ENCODE results near the gene ZNF787.

The ZNF787 gene

DNA sequence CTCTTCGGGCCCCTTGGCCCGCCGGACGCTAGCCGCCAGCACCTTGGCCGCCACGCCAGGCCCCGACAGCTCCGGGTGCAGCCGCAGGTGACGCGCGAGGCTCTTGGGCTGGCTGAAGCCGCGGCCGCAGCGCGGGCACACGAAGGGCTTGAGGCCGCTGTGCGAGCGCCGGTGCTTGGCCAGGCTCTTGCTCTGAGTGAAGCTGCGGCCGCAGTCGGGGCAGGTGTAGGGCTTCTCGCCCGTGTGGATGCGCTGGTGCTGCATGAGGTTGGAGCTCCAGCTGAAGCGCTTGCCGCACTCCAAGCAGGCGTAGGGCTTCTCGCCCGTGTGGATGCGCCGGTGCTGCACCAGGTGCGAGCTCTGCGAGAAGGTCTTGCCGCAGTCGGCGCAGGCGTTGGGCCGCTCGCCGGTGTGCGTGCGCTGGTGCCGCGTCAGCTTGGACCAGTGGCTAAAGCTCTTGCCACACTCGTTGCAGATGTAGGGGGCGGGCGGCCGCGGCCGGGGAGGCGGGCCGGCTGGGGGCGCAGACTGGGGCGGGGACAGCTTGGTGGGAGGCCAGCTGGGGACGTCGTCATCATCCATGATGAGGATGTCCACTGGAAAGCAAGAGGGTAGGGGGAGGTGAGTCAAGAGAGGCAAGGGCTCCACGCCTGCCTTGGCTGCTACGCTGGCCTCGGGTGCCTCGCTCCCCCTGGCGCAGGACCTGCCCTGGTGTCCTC lies 32.4 kb downstream of the ZNF787 start:
- ATAC-seq, result no peak

GRCh38 chr19:56087647-56088496 lies 33.2 kb downstream of the ZNF787 start:
- ATAC-seq, result no peak
- TF ChIP-seq RARB (CRISPR knock-in tag; IDR thresholded peaks at IDR 0.05) (no peak), ZNF565 (CRISPR knock-in tag; conservative IDR thresholded peaks at IDR 0.05; ENCODE audit: low read depth) (no peak), TCF4 (CRISPR knock-in tag; IDR thresholded peaks at IDR 0.05; ENCODE audit: borderline replicate concordance) (no peak), GLIS3 (CRISPR knock-in tag; IDR thresholded peaks at IDR 0.05) (no peak), PATZ1 (CRISPR knock-in tag; IDR thresholded peaks at IDR 0.05; ENCODE audit: borderline replicate concordance) (no peak), CSDC2 (CRISPR knock-in tag; IDR thresholded peaks at IDR 0.05) (no peak)

More for the DNA sequence above, 32.4 kb downstream of the ZNF787 start:
- TF ChIP-seq TOX (CRISPR knock-in tag; IDR thresholded peaks at IDR 0.05; ENCODE audit: borderline replicate concordance) (no peak), CSRNP3 (CRISPR knock-in tag; IDR thresholded peaks at IDR 0.05) (no peak), ZNF70 (CRISPR knock-in tag; IDR thresholded peaks at IDR 0.05) (no peak), ZFP30 (CRISPR knock-in tag; IDR thresholded peaks at IDR 0.05) (no peak), BACH2 (CRISPR knock-in tag; IDR thresholded peaks at IDR 0.05; ENCODE audit: borderline replicate concordance) (no peak), CSDC2 (CRISPR knock-in tag; IDR thresholded peaks at IDR 0.05) (no peak), PATZ1 (CRISPR knock-in tag; IDR thresholded peaks at IDR 0.05; ENCODE audit: borderline replicate concordance) (no peak), ISL1 (CRISPR knock-in tag; IDR thresholded peaks at IDR 0.05) (no peak), OSR1 (CRISPR knock-in tag; IDR thresholded peaks at IDR 0.05) (no peak)
- TF ChIP-seq, protein P1, sequence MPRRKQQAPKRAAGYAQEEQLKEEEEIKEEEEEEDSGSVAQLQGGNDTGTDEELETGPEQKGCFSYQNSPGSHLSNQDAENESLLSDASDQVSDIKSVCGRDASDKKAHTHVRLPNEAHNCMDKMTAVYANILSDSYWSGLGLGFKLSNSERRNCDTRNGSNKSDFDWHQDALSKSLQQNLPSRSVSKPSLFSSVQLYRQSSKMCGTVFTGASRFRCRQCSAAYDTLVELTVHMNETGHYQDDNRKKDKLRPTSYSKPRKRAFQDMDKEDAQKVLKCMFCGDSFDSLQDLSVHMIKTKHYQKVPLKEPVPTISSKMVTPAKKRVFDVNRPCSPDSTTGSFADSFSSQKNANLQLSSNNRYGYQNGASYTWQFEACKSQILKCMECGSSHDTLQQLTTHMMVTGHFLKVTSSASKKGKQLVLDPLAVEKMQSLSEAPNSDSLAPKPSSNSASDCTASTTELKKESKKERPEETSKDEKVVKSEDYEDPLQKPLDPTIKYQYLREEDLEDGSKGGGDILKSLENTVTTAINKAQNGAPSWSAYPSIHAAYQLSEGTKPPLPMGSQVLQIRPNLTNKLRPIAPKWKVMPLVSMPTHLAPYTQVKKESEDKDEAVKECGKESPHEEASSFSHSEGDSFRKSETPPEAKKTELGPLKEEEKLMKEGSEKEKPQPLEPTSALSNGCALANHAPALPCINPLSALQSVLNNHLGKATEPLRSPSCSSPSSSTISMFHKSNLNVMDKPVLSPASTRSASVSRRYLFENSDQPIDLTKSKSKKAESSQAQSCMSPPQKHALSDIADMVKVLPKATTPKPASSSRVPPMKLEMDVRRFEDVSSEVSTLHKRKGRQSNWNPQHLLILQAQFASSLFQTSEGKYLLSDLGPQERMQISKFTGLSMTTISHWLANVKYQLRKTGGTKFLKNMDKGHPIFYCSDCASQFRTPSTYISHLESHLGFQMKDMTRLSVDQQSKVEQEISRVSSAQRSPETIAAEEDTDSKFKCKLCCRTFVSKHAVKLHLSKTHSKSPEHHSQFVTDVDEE (CRISPR knock-in tag; IDR thresholded peaks at IDR 0.05), result no peak
- TF ChIP-seq, protein P2, sequence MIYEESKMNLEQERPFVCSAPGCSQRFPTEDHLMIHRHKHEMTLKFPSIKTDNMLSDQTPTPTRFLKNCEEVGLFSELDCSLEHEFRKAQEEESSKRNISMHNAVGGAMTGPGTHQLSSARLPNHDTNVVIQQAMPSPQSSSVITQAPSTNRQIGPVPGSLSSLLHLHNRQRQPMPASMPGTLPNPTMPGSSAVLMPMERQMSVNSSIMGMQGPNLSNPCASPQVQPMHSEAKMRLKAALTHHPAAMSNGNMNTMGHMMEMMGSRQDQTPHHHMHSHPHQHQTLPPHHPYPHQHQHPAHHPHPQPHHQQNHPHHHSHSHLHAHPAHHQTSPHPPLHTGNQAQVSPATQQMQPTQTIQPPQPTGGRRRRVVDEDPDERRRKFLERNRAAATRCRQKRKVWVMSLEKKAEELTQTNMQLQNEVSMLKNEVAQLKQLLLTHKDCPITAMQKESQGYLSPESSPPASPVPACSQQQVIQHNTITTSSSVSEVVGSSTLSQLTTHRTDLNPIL (CRISPR knock-in tag; IDR thresholded peaks at IDR 0.05; ENCODE audit: low read depth), result no peak

GRCh38 chr19:56086671-56087430 lies 34.2 kb downstream of the ZNF787 start:
- no peak for ATAC-seq
- TF ChIP-seq ZFP3 (CRISPR knock-in tag; IDR thresholded peaks at IDR 0.05), result no peak
- TF ChIP-seq PPARA (CRISPR knock-in tag; IDR thresholded peaks at IDR 0.05; ENCODE audit: borderline replicate concordance), result no peak
- no peak for TF ChIP-seq ZNF8 (CRISPR knock-in tag; IDR thresholded peaks at IDR 0.05)
- TF ChIP-seq TOX (CRISPR knock-in tag; IDR thresholded peaks at IDR 0.05; ENCODE audit: borderline replicate concordance), result no peak
- TF ChIP-seq, protein P3, sequence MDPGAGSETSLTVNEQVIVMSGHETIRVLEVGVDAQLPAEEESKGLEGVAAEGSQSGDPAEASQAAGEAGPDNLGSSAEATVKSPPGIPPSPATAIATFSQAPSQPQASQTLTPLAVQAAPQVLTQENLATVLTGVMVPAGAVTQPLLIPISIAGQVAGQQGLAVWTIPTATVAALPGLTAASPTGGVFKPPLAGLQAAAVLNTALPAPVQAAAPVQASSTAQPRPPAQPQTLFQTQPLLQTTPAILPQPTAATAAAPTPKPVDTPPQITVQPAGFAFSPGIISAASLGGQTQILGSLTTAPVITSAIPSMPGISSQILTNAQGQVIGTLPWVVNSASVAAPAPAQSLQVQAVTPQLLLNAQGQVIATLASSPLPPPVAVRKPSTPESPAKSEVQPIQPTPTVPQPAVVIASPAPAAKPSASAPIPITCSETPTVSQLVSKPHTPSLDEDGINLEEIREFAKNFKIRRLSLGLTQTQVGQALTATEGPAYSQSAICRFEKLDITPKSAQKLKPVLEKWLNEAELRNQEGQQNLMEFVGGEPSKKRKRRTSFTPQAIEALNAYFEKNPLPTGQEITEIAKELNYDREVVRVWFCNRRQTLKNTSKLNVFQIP (CRISPR knock-in tag; IDR thresholded peaks at IDR 0.05; ENCODE audit: borderline replicate concordance, low read depth), result no peak
- no peak for TF ChIP-seq ARNTL (CRISPR knock-in tag; IDR thresholded peaks at IDR 0.05; ENCODE audit: borderline replicate concordance, low read depth)
- no peak for TF ChIP-seq CSRNP3 (CRISPR knock-in tag; IDR thresholded peaks at IDR 0.05)

All from SK-N-SH treated with all-trans-retinoic acid at 6 μM for 48 hours (cell line).